ENCODE data around the gene ULBP2. TPM values are rescaled to one million over a fixed set of nuclear protein-coding genes. Genes with fewer than 3 reads are reported as not detected.
"Not testable (repeated sequence)": the region's sequence is repeated elsewhere in the genome, so short reads cannot be mapped to it uniquely, and the experiment has no call there.

The ULBP2 gene
- total RNA-seq, 3 donors from 2014 or later (not counting 1 experiment from before 2014, with no cell fraction given), result 0.98 to 2.4 (median 2.4) TPM

DNA sequence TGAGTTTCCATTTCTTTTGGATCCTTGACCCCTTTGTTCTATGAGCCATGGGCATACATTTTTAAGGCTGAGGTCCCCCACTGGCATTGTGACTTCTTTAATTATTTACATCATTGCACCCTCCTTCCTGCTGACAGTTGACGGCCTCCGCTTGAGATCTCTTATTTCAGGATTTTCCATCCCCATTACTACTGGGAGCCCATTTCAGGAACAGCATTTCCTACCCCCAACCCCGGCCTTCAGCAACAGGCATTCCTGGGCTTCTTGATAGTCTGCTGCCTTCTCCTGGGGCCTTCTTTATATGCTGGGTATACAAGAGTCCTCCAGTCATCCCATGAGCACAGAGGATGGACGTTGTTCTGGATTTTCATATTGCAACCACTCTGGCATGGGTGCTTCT is 25.8 kb downstream of the ULBP2 start:
- Mint-ChIP-seq H3K27ac (no peak overlapping the region), H3K4me3 (peak overlapping the region; percentile 1), H3K9me3 (no peaks in the 10 kb centered on the region), H3K4me1 (peaks cover 24 to 32% of the 10 kb centered on the region in 2 donors), H3K36me3 (no peaks in the 10 kb centered on the region), H3K27me3 (ENCODE audit: low read depth in 2 of 2) (peaks cover 75 to 77% of the 10 kb centered on the region in 2 donors)
- ATAC-seq, result no peak
- Histone ChIP-seq H3K27ac (ENCODE audit: low read length) (no peak overlapping the region), H3K4me3 (ENCODE audit: low read length) (no peak overlapping the region), H3K36me3 (ENCODE audit: control insufficient read depth, insufficient read depth, low read length) (no peaks in the 10 kb centered on the region), H3K9me3 (ENCODE audit: control insufficient read depth, insufficient read depth, low read length) (no peaks in the 10 kb centered on the region), H3K27me3 (ENCODE audit: control insufficient read depth, insufficient read depth, low read length) (peaks cover 32% of the 10 kb centered on the region), H3K4me1 (ENCODE audit: control insufficient read depth, insufficient read depth, low read length) (peaks cover 27% of the 10 kb centered on the region)
- intact Hi-C loops (cut with micrococcal nuclease), result no loop called here
- no peak for DNase-seq
- TF ChIP-seq, protein P1, sequence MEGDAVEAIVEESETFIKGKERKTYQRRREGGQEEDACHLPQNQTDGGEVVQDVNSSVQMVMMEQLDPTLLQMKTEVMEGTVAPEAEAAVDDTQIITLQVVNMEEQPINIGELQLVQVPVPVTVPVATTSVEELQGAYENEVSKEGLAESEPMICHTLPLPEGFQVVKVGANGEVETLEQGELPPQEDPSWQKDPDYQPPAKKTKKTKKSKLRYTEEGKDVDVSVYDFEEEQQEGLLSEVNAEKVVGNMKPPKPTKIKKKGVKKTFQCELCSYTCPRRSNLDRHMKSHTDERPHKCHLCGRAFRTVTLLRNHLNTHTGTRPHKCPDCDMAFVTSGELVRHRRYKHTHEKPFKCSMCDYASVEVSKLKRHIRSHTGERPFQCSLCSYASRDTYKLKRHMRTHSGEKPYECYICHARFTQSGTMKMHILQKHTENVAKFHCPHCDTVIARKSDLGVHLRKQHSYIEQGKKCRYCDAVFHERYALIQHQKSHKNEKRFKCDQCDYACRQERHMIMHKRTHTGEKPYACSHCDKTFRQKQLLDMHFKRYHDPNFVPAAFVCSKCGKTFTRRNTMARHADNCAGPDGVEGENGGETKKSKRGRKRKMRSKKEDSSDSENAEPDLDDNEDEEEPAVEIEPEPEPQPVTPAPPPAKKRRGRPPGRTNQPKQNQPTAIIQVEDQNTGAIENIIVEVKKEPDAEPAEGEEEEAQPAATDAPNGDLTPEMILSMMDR (IDR thresholded peaks at IDR 0.05), result no peak
- 95% methylated on average over 4 of the region's 4 CpGs for whole genome bisulfite sequencing (ENCODE audit: insufficient coverage)

DNA sequence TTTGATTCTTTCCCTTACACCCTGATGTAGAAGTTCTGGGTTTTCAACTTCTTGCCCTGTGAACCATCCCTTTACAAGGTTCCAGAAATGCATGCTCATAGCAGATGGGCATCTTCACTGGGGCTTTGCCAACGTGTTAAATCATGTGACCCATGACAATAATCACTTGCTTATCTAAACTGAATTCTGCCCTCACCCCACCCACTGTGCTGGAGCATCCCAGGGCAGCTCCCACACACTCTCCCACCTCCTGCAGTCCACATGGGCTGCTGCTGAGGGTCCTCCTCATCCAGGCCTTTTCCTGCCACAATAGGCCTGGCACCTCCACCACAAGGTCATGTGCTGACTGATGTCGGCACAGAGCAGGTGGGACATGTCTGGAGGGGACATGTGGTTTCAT is 26.2 kb downstream of the ULBP2 start:
- H3K36me3 ChIP-seq (ENCODE audit: control insufficient read depth, insufficient read depth, low read length); DNase-seq; H3K9me3 Mint-ChIP-seq; H3K36me3 Mint-ChIP-seq; intact Hi-C loops (cut with micrococcal nuclease); H3K4me3 ChIP-seq (ENCODE audit: low read length); H3K27ac Mint-ChIP-seq; H3K27ac ChIP-seq (ENCODE audit: low read length); H3K9me3 ChIP-seq (ENCODE audit: control insufficient read depth, insufficient read depth, low read length); ATAC-seq: not testable (repeated sequence)
- peaks cover 25% of the 10 kb centered on the region for H3K4me1 ChIP-seq (ENCODE audit: control insufficient read depth, insufficient read depth, low read length)
- WGBS (ENCODE audit: insufficient coverage), result 68% methylated on average over 2 of the region's 2 CpGs
- Mint-ChIP-seq H3K4me3 (peak overlapping the region; percentile 1), H3K4me1 (peaks cover 23 to 32% of the 10 kb centered on the region in 2 donors), H3K27me3 (ENCODE audit: low read depth in 2 of 2) (peaks cover 74 to 77% of the 10 kb centered on the region in 2 donors)
- peaks cover 28% of the 10 kb centered on the region for H3K27me3 ChIP-seq (ENCODE audit: control insufficient read depth, insufficient read depth, low read length)

DNA sequence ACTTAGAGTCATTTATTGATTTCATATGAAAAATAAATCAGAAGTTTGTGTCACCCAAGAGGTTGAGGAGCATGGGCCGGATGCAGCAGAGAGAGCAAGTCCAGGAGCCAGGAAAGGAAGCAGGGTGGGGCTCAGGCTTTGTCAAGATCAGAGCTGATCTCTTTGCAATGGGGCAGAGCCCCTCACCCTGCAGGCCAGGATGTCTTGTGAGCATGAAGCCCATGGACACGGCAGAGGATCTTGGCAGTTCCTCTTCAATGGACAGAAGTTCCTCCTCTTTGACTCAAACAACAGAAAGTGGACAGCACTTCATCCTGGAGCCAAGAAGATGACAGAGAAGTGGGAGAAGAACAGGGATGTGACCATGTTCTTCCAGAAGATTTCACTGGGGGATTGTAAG is 27.1 kb downstream of the ULBP2 start:
- H3K36me3 ChIP-seq (ENCODE audit: control insufficient read depth, insufficient read depth, low read length); H3K27ac Mint-ChIP-seq; H3K9me3 Mint-ChIP-seq; H3K9me3 ChIP-seq (ENCODE audit: control insufficient read depth, insufficient read depth, low read length); H3K4me3 ChIP-seq (ENCODE audit: low read length); H3K27ac ChIP-seq (ENCODE audit: low read length); DNase-seq; intact Hi-C loops (cut with micrococcal nuclease); ATAC-seq; H3K4me3 Mint-ChIP-seq; H3K36me3 Mint-ChIP-seq: not testable (repeated sequence)
- Mint-ChIP-seq H3K4me1 (peaks cover 14 to 22% of the 10 kb centered on the region in 2 donors), H3K27me3 (ENCODE audit: low read depth in 2 of 2) (peaks cover 69 to 77% of the 10 kb centered on the region in 2 donors)
- peaks cover 17% of the 10 kb centered on the region for H3K4me1 ChIP-seq (ENCODE audit: control insufficient read depth, insufficient read depth, low read length)
- 77% methylated on average over 2 of the region's 2 CpGs for WGBS (ENCODE audit: insufficient coverage)
- peaks cover 23% of the 10 kb centered on the region for H3K27me3 ChIP-seq (ENCODE audit: control insufficient read depth, insufficient read depth, low read length)

DNA sequence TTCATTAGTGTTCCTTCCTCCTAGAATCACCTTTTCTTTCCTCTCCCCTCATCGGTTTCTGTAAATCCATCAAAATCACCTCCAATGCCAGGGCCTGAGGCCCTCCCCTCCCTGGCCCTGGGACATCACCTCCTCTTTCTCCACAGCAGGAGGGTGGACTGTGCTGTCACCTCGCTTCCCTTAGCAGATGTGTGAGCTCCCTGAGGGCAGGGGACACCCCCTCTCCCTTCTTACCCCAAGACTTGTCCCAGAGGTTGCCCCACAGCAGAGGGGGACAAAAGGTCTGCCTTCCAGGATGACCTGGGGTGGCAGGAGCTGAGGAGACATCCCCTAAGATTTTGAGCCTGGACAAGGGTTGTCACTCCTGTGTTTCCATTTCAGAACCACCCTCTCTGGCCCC is 27.8 kb downstream of the ULBP2 start:
- H3K9me3 ChIP-seq (ENCODE audit: control insufficient read depth, insufficient read depth, low read length), result no peaks in the 10 kb centered on the region
- intact Hi-C loops (cut with micrococcal nuclease), result no loop called here
- TF ChIP-seq, protein P1 (IDR thresholded peaks at IDR 0.05), result no peak
- no peak for DNase-seq
- H3K36me3 ChIP-seq (ENCODE audit: control insufficient read depth, insufficient read depth, low read length), result no peaks in the 10 kb centered on the region
- ATAC-seq, result no peak
- peaks cover 10% of the 10 kb centered on the region for H3K4me1 ChIP-seq (ENCODE audit: control insufficient read depth, insufficient read depth, low read length)
- WGBS (ENCODE audit: insufficient coverage), result 79% methylated on average over 2 of the region's 2 CpGs
- peaks cover 69 to 78% of the 10 kb centered on the region in 2 donors for H3K27me3 Mint-ChIP-seq (ENCODE audit: low read depth in 2 of 2)
- H3K27me3 ChIP-seq (ENCODE audit: control insufficient read depth, insufficient read depth, low read length), result peaks cover 16% of the 10 kb centered on the region
- no peak overlapping the region for H3K27ac ChIP-seq (ENCODE audit: low read length)
- H3K36me3 Mint-ChIP-seq, result no peaks in the 10 kb centered on the region
- no peak overlapping the region for H3K4me3 ChIP-seq (ENCODE audit: low read length)
- H3K27ac Mint-ChIP-seq, result no peak overlapping the region
- no peaks in the 10 kb centered on the region for H3K9me3 Mint-ChIP-seq
- peaks cover 8 to 15% of the 10 kb centered on the region in 2 donors for H3K4me1 Mint-ChIP-seq
- H3K4me3 Mint-ChIP-seq, result no peak overlapping the region

DNA sequence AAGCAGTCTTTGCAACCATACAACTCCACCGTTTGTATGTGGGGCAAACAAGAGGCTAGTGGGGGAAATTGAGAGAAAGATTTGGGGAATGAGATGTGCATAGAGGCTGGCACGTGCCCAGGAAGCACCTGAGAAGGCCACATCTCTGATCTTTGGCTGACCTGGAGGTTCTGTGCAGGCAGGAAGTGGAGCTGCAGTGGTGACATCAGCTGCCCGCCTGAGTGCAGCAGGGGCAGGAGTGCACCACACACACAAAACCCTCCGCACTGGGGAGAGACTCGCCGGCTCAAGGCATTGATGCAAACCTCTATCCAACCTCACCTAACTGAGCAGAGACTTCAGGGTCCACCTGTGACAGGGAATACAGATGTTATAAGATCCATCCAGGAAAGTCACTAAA is 32.6 kb downstream of the ULBP2 start:
- H3K4me1 ChIP-seq (ENCODE audit: control insufficient read depth, insufficient read depth, low read length); intact Hi-C loops (cut with micrococcal nuclease); H3K4me1 Mint-ChIP-seq; H3K27ac ChIP-seq (ENCODE audit: low read length); DNase-seq; H3K27ac Mint-ChIP-seq; H3K27me3 ChIP-seq (ENCODE audit: control insufficient read depth, insufficient read depth, low read length); H3K4me3 ChIP-seq (ENCODE audit: low read length); H3K36me3 Mint-ChIP-seq; H3K9me3 ChIP-seq (ENCODE audit: control insufficient read depth, insufficient read depth, low read length); H3K36me3 ChIP-seq (ENCODE audit: control insufficient read depth, insufficient read depth, low read length); H3K4me3 Mint-ChIP-seq; H3K9me3 Mint-ChIP-seq: not testable (repeated sequence)
- peaks cover 76 to 79% of the 10 kb centered on the region in 2 donors for H3K27me3 Mint-ChIP-seq (ENCODE audit: low read depth in 2 of 2)
- peak in 2 of 3 donors; percentile 64 to 67 for ATAC-seq
- 50% methylated on average over 6 of the region's 6 CpGs for WGBS (ENCODE audit: insufficient coverage)
